ENCODE measurements around the gene MEF2D.

- TF ChIP-seq, protein P1, sequence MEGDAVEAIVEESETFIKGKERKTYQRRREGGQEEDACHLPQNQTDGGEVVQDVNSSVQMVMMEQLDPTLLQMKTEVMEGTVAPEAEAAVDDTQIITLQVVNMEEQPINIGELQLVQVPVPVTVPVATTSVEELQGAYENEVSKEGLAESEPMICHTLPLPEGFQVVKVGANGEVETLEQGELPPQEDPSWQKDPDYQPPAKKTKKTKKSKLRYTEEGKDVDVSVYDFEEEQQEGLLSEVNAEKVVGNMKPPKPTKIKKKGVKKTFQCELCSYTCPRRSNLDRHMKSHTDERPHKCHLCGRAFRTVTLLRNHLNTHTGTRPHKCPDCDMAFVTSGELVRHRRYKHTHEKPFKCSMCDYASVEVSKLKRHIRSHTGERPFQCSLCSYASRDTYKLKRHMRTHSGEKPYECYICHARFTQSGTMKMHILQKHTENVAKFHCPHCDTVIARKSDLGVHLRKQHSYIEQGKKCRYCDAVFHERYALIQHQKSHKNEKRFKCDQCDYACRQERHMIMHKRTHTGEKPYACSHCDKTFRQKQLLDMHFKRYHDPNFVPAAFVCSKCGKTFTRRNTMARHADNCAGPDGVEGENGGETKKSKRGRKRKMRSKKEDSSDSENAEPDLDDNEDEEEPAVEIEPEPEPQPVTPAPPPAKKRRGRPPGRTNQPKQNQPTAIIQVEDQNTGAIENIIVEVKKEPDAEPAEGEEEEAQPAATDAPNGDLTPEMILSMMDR (IDR thresholded peaks at IDR 0.05; ENCODE audit: low read length) = no peak
- TF ChIP-seq EZH2 (IDR thresholded peaks at IDR 0.05; ENCODE audit: borderline replicate concordance, low read length) = no peak
Observed at GRCh38 chr1:156420205-156421061, 80.1 kb downstream of the MEF2D start.
